ENCODE data around the gene TSHR.

DNA sequence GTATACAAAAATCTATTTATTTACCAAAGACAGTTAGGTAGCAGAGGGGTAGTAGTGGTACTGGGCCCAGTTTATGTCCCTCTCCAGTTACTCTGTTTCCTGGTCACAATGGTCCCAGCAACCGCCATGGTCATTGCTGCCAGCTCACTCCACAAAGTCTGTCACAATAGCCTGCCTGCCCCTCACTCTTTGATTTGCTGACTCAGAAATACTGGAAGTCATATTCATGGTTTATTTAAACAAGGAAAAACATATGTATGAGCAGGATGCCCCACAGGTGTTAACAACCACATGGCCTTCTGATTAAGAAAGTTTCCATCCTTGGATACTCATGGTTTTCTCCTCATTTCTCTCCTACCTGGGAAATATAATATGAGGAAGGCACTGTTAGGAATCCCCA lies 49.2 kb downstream of the TSHR start:
- TF ChIP-seq POLR2A (IDR thresholded peaks at IDR 0.05; ENCODE audit: low read length), result no peak
- TF ChIP-seq GATA1 (IDR thresholded peaks at IDR 0.05; ENCODE audit: low read depth, low read length), result no peak
